Astrocyte (in vitro differentiated cells and primary cell): ENCODE measurements around the gene MAN2A1.

ENCODE experiments used
- CTCF ChIP-seq: IDR thresholded peaks from 2 replicates; pipeline ENCODE4 v1.5.1; 2011; ENCODE audit warnings: low read depth, mild to moderate bottlenecking, inconsistent platforms, low read length, moderate library complexity; ENCODE audit not compliant: insufficient read depth
- EZH2 ChIP-seq: IDR thresholded peaks from 2 replicates; pipeline ENCODE4 v1.6.1; 2012; ENCODE audit warnings: mild to moderate bottlenecking, low read length, inconsistent platforms; ENCODE audit not compliant: insufficient read depth

GRCh38 chr5:109880907-109881685, 191.4 kb downstream of the MAN2A1 start:
- TF ChIP-seq CTCF, result no peak
- no peak for TF ChIP-seq EZH2
